Mesenchymal stem cell (in vitro differentiated cells and primary cell): ENCODE results near the gene PLCXD1.
"Not testable (repeated sequence)": the region's sequence is repeated elsewhere in the genome, so short reads cannot be mapped to it uniquely, and the experiment has no call there.

Experiments
- DNase-seq: peaks from one replicate; pipeline ENCODE4 v3.0.0-alpha.2; 2013
- H2AFZ ChIP-seq: one replicate; pipeline ENCODE4 v1.6.1; 2013; ENCODE audit warnings: low read depth, mild to moderate bottlenecking, control low read depth, inconsistent platforms, low read length, moderate library complexity
- H2AK5ac ChIP-seq: 2 replicates; pipeline ENCODE4 v1.6.1; 2013; ENCODE audit warnings: low read length, moderate library complexity, mild to moderate bottlenecking, inconsistent platforms; ENCODE audit not compliant: severe bottlenecking
- H2BK120ac ChIP-seq: one replicate; pipeline ENCODE4 v1.6.1; 2013; ENCODE audit warnings: low read depth, mild to moderate bottlenecking, inconsistent platforms, low read length, moderate library complexity
- H2BK12ac ChIP-seq, 2 experiments: one replicate each; pipeline ENCODE4 v1.6.1; 2013; ENCODE audit warnings: inconsistent platforms in 2 of 2, low read length in 2 of 2, mild to moderate bottlenecking in 2 of 2, moderate library complexity in 2 of 2, control low read depth in 1 of 2
- H2BK15ac ChIP-seq: one replicate; pipeline ENCODE4 v1.6.1; 2013; ENCODE audit warnings: mild to moderate bottlenecking, low read depth, inconsistent platforms; ENCODE audit not compliant: poor library complexity, severe bottlenecking
- H2BK5ac ChIP-seq: 2 replicates; pipeline ENCODE4 v1.6.1; 2013; ENCODE audit warnings: low read depth, mild to moderate bottlenecking, low read length, control low read depth, inconsistent platforms; ENCODE audit not compliant: poor library complexity, severe bottlenecking
- H3K14ac ChIP-seq, 2 experiments: one replicate each; pipeline ENCODE4 v1.6.1; 2013; ENCODE audit warnings: inconsistent platforms in 2 of 2, low read length in 2 of 2, control low read depth in 1 of 2, mild to moderate bottlenecking in 1 of 2, moderate library complexity in 1 of 2
- H3K18ac ChIP-seq, 2 experiments: one replicate each; pipeline ENCODE4 v1.6.1; 2013; ENCODE audit warnings: inconsistent platforms in 2 of 2, low read length in 2 of 2, control low read depth in 1 of 2, low read depth in 1 of 2, mild to moderate bottlenecking in 1 of 2
- H3K23ac ChIP-seq, 2 experiments: one replicate each; pipeline ENCODE4 v1.6.1; 2013; ENCODE audit warnings: inconsistent platforms in 2 of 2, low read length in 2 of 2, mild to moderate bottlenecking in 2 of 2, moderate library complexity in 2 of 2, control low read depth in 1 of 2
- H3K27ac ChIP-seq: 2 replicates; pipeline ENCODE4 v1.5.1; 2013; ENCODE audit warnings: mild to moderate bottlenecking, moderate library complexity, low read length, control low read depth, inconsistent platforms; ENCODE audit not compliant: poor library complexity, severe bottlenecking
- H3K27me3 ChIP-seq, 2 experiments: 2 replicates each; pipeline versions ENCODE4 v1.6.1 to v1.7.0; 2013; ENCODE audit warnings: low read length in 2 of 2, mild to moderate bottlenecking in 2 of 2, moderate library complexity in 2 of 2, control low read depth in 1 of 2, inconsistent platforms in 1 of 2; ENCODE audit not compliant: control insufficient read depth in 1 of 2, insufficient read depth in 1 of 2
- H3K36me3 ChIP-seq, 2 experiments: 2 replicates each; pipeline versions ENCODE4 v1.6.1 to v1.7.0; 2013; ENCODE audit warnings: low read length in 2 of 2, control low read depth in 1 of 2, inconsistent platforms in 1 of 2, low read depth in 1 of 2, mild to moderate bottlenecking in 1 of 2; ENCODE audit not compliant: insufficient read depth in 2 of 2, control insufficient read depth in 1 of 2
- H3K4ac ChIP-seq, 2 experiments: one replicate each; pipeline ENCODE4 v1.6.1; 2013; ENCODE audit warnings: inconsistent platforms in 2 of 2, low read length in 2 of 2, mild to moderate bottlenecking in 2 of 2, moderate library complexity in 2 of 2, control low read depth in 1 of 2, low read depth in 1 of 2
- H3K4me1 ChIP-seq: 2 replicates; pipeline ENCODE4 v1.6.1; 2013; ENCODE audit warnings: low read depth, low read length, control low read depth; ENCODE audit not compliant: control insufficient read depth, insufficient read depth
- H3K4me2 ChIP-seq: 2 replicates; pipeline ENCODE4 v1.6.1; 2013; ENCODE audit warnings: low read length, mild to moderate bottlenecking, inconsistent platforms; ENCODE audit not compliant: poor library complexity, severe bottlenecking
- H3K4me3 ChIP-seq, 2 experiments: 2 replicates each; pipeline versions ENCODE4 v1.5.1 to v1.7.0; 2013; ENCODE audit warnings: low read length in 2 of 2, mild to moderate bottlenecking in 2 of 2, control low read depth in 1 of 2, low read depth in 1 of 2; ENCODE audit not compliant: insufficient read depth in 1 of 2
- H3K79me1 ChIP-seq: replicated peaks from 2 replicates; pipeline ENCODE4 v1.6.1; 2013; ENCODE audit warnings: mild to moderate bottlenecking, control low read depth, low read length, inconsistent platforms; ENCODE audit not compliant: poor library complexity, severe bottlenecking
- H3K9ac ChIP-seq: 2 replicates; pipeline ENCODE4 v1.7.0; 2013; ENCODE audit warnings: mild to moderate bottlenecking, low read length, moderate library complexity
- H3K9me3 ChIP-seq: 2 replicates; pipeline ENCODE4 v1.7.0; 2013; ENCODE audit warnings: mild to moderate bottlenecking, low read length; ENCODE audit not compliant: control insufficient read depth
- H4K8ac ChIP-seq: one replicate; pipeline ENCODE4 v1.6.1; 2013; ENCODE audit warnings: inconsistent platforms, mild to moderate bottlenecking, low read length, moderate library complexity
- H4K91ac ChIP-seq: one replicate; pipeline ENCODE4 v1.6.1; 2013; ENCODE audit warnings: mild to moderate bottlenecking, low read length, inconsistent platforms
- WGBS: methylation state at CpG from one replicate; pipeline ENCODE4 v1.1.7; 2013; ENCODE audit warnings: mixed read lengths; 5-methylcytosine and 5-hydroxymethylcytosine counted together

The PLCXD1 gene

GRCh38 chrX:329291-329910 is 48.2 kb downstream of the PLCXD1 start:
- no peak overlapping the region for H3K4me2 ChIP-seq
- H3K9me3 ChIP-seq, result no peaks in the 10 kb centered on the region
- H3K14ac ChIP-seq, result no peak overlapping the region
- no peak overlapping the region for H3K4ac ChIP-seq
- no peak overlapping the region for H3K27ac ChIP-seq
- no peak overlapping the region for H4K8ac ChIP-seq
- H3K18ac ChIP-seq, result no peak overlapping the region
- no peak overlapping the region for H2AK5ac ChIP-seq
- no peaks in the 10 kb centered on the region for H3K79me1 ChIP-seq
- 93% methylated on average over 17 of the region's 23 CpGs for WGBS
- H3K9ac ChIP-seq, result no peak overlapping the region
- no peak overlapping the region for H2BK5ac ChIP-seq
- DNase-seq, result no peak
- no peak overlapping the region for H2BK120ac ChIP-seq
- H3K4me1 ChIP-seq, result peaks cover 15% of the 10 kb centered on the region
- no peak overlapping the region for H3K23ac ChIP-seq
- no peak overlapping the region for H3K4me3 ChIP-seq
- no peak overlapping the region for H4K91ac ChIP-seq
- H3K27me3 ChIP-seq, result peaks cover 0 to 10% of the 10 kb centered on the region in 2 experiments
- no peak overlapping the region for H2AFZ ChIP-seq
- H2BK12ac ChIP-seq, result no peak overlapping the region
- H2BK15ac ChIP-seq, result no peak overlapping the region
- H3K36me3 ChIP-seq, result peaks cover 0 to 20% of the 10 kb centered on the region in 2 experiments

DNA sequence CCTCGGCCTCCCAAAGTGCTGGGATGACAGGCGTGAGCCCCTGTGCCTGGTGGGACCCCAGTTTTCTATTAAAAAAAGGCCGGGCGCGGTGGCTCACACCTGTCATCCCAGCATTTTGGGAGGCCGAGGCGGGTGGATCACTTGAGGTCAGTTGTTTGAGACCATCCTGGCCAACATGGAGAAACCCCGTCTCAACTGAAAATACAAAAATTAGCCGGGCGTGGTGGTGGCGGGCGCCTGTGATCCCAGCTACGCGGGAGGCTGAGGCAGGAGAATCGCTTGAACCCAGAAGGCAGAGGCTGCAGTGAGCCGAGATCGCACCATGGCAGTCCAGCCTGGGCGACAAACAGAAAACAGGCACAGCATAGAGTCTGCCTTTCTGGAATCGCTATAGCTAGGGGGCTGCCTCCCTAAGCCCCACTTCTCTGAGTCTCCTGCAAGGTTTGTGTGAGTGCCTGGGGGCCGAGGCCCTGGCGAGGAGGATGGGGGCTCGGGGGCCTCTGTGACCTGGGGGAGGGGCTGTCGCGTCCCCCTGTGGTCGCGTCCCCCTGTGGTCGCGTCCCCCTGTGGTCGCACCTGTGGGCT is 49.1 kb downstream of the PLCXD1 start:
- H2BK15ac ChIP-seq, H3K9me3 ChIP-seq, H3K4me3 ChIP-seq, H4K91ac ChIP-seq, H2BK120ac ChIP-seq, H3K9ac ChIP-seq, H4K8ac ChIP-seq, H3K4me2 ChIP-seq, H3K14ac ChIP-seq, H2BK5ac ChIP-seq, H3K27ac ChIP-seq, H2BK12ac ChIP-seq, H3K4ac ChIP-seq, H2AK5ac ChIP-seq, H3K27me3 ChIP-seq, H3K23ac ChIP-seq, H2AFZ ChIP-seq, DNase-seq, H3K79me1 ChIP-seq: not testable (repeated sequence)
- Histone ChIP-seq H3K4me1 (peaks cover 15% of the 10 kb centered on the region), H3K36me3 (peaks cover 0 to 28% of the 10 kb centered on the region in 2 experiments), H3K18ac (peak overlapping the region in 1 of 2 experiments; percentile 14)
- WGBS, result 89% methylated on average over 24 of the region's 29 CpGs

GRCh38 chrX:330726-331150 is 49.6 kb downstream of the PLCXD1 start:
- Histone ChIP-seq H2AK5ac (no peak overlapping the region), H3K4me2 (peak overlapping the region; percentile 77), H3K23ac (no peak overlapping the region), H4K8ac (peak overlapping the region; percentile 29), H3K4ac (peak overlapping the region in 1 of 2 experiments; percentile 78), H3K9ac (no peak overlapping the region), H2AFZ (peak overlapping the region; percentile 29), H3K27me3 (peaks cover 0 to 10% of the 10 kb centered on the region in 2 experiments), H2BK12ac (no peak overlapping the region), H3K4me3 (no peak overlapping the region), H2BK5ac (no peak overlapping the region), H3K9me3 (no peaks in the 10 kb centered on the region), H3K18ac (peak overlapping the region; percentile 40 to 79), H4K91ac (peak overlapping the region; percentile 48), H2BK15ac (peak overlapping the region; percentile 29), H3K36me3 (peaks cover 0 to 33% of the 10 kb centered on the region in 2 experiments), H2BK120ac (no peak overlapping the region), H3K27ac (no peak overlapping the region), H3K79me1 (peaks cover 2% of the 10 kb centered on the region), H3K4me1 (peaks cover 15% of the 10 kb centered on the region), H3K14ac (no peak overlapping the region)
- WGBS, result 50% methylated on average over 23 of the region's 28 CpGs
- DNase-seq, result no peak

DNA sequence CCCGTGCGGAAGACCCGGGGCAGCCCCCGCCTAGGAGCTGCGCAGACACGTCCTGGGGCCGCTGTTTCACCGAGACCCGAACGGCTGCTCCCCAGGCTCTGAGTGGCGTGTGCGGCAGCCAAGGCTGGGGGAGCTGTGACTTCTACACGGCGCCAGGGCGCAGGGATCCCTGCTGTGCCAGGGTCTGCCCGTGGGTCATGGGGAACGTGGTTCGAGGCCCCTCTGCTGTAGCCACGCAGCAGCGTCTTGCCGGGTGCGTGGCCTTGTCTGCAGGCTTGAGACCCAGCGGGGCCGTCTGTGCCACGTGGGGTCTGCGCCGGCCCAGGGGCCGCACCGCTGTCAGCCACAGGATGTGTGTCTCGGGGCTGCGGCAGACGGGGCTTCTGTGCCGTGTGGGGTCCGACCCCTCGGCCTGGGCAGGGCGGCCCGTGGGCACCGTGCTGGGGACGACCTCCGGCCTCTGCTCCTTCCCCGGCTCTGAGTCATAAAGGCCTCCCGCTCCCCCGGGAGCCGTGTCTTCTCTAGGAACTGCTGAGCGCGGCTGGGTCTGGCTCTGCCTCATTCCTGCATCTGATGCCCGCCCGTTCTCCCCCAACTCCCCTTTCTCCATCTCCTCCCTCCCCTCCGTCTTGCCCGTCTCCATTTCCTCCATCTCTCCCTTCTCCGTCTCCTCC is 50.1 kb downstream of the PLCXD1 start:
- H3K9me3 ChIP-seq, result no peaks in the 10 kb centered on the region
- H3K4me1 ChIP-seq, result peaks cover 15% of the 10 kb centered on the region
- no peak overlapping the region for H2BK120ac ChIP-seq
- no peak overlapping the region for H2BK5ac ChIP-seq
- H3K23ac ChIP-seq, result peak overlapping the region in 1 of 2 experiments; percentile 46
- no peak overlapping the region for H2AK5ac ChIP-seq
- WGBS, result 22% methylated on average over 39 of the region's 51 CpGs
- peaks cover 2% of the 10 kb centered on the region for H3K79me1 ChIP-seq
- H4K8ac ChIP-seq, result peak overlapping the region; percentile 29
- peak overlapping the region; percentile 48 for H4K91ac ChIP-seq
- H2BK12ac ChIP-seq, result peak overlapping the region in 1 of 2 experiments; percentile 45
- peak overlapping the region; percentile 40 to 79 for H3K18ac ChIP-seq
- no peak overlapping the region for H3K27ac ChIP-seq
- H3K9ac ChIP-seq, result peak overlapping the region; percentile 29
- H3K4ac ChIP-seq, result peak overlapping the region in 1 of 2 experiments; percentile 78
- peaks cover 0 to 10% of the 10 kb centered on the region in 2 experiments for H3K27me3 ChIP-seq
- peak overlapping the region in 1 of 2 experiments; percentile 78 for H3K14ac ChIP-seq
- peak; percentile 67 for DNase-seq
- peak overlapping the region; percentile 29 for H2AFZ ChIP-seq
- peak overlapping the region; percentile 9 to 56 for H3K4me3 ChIP-seq
- H3K36me3 ChIP-seq, result peaks cover 0 to 39% of the 10 kb centered on the region in 2 experiments
- H2BK15ac ChIP-seq, result peak overlapping the region; percentile 29
- H3K4me2 ChIP-seq, result peak overlapping the region; percentile 77
